K562 (cell line): Measurements from ENCODE around the gene KISS1. TPM values are rescaled to one million over a fixed set of nuclear protein-coding genes. Genes with fewer than 3 reads are reported as not detected.

Experiments used
- ATF2 ChIP-seq: sonication (generic); formaldehyde crosslinking; IDR thresholded peaks from 2 replicates; pipeline ENCODE4 v1.8.1; 2022; ENCODE audit warnings: missing genetic modification reagents
- CHD2 ChIP-seq: IDR thresholded peaks from 2 replicates; pipeline ENCODE4 v1.6.1; 2011; ENCODE audit warnings: low read depth, low read length
- EGR1 ChIP-seq: fragments of 450-650 bp; conservative IDR thresholded peaks from 2 replicates; pipeline ENCODE4 v1.6.1; 2017; ENCODE audit warnings: mild to moderate bottlenecking
- ETV5 ChIP-seq: sonication (generic); formaldehyde crosslinking; IDR thresholded peaks from 2 replicates; pipeline ENCODE4 v1.4.0; 2020; ENCODE audit warnings: low read depth, mild to moderate bottlenecking, missing genetic modification reagents
- FOXK2 ChIP-seq, 2 experiments: fragments of 450-650 bp; IDR thresholded peaks in 1 of 2; conservative IDR thresholded peaks in 1 of 2; 2 replicates each; pipeline ENCODE4 v1.6.1; 2016; ENCODE audit warnings: low read depth in 2 of 2, mild to moderate bottlenecking in 1 of 2
- HDAC2 ChIP-seq: fragments of 450-650 bp; IDR thresholded peaks from 2 replicates; pipeline ENCODE4 v1.6.1; 2016; ENCODE audit warnings: mild to moderate bottlenecking
- L3MBTL2 ChIP-seq: fragments of 450-650 bp; IDR thresholded peaks from 2 replicates; pipeline ENCODE4 v1.6.1; 2016; ENCODE audit warnings: mild to moderate bottlenecking, moderate library complexity
- NRF1 ChIP-seq, 2 experiments: fragments of 450-650 bp; IDR thresholded peaks in 1 of 2; conservative IDR thresholded peaks in 1 of 2; 2 replicates each; pipeline ENCODE4 v1.6.1; 2014; ENCODE audit warnings: mild to moderate bottlenecking in 2 of 2
- SAP30 ChIP-seq: fragments of 200-600 bp; sonication (generic); IDR thresholded peaks from 2 replicates; pipeline ENCODE4 v1.6.1; 2012; ENCODE audit warnings: borderline replicate concordance, low read depth, mild to moderate bottlenecking, moderate library complexity, low read length, control low read depth, inconsistent platforms; ENCODE audit not compliant: insufficient read depth, poor library complexity, severe bottlenecking
- SP1 ChIP-seq: sonication (generic); formaldehyde crosslinking; IDR thresholded peaks from 2 replicates; pipeline ENCODE4 v1.8.1; 2022; ENCODE audit warnings: mild to moderate bottlenecking, missing genetic modification reagents
- STAG1 ChIP-seq: sonication (generic); formaldehyde crosslinking; IDR thresholded peaks from 2 replicates; pipeline ENCODE4 v1.5.0; 2020; ENCODE audit warnings: missing genetic modification reagents, borderline replicate concordance
- TAL1 ChIP-seq: fragments of 450-650 bp; IDR thresholded peaks from 2 replicates; pipeline ENCODE4 v1.6.1; 2016; ENCODE audit warnings: mild to moderate bottlenecking
- TEAD1 ChIP-seq, 2 experiments: fragments of 450-650 bp in 1 of 2; sonication (generic) in 1 of 2; formaldehyde crosslinking; IDR thresholded peaks; 2 replicates each; pipeline versions ENCODE4 v1.4.0 to v1.8.0; 2020 to 2022; ENCODE audit warnings: mild to moderate bottlenecking in 2 of 2, missing genetic modification reagents in 1 of 2
- TFAP4 ChIP-seq: sonication (generic); formaldehyde crosslinking; IDR thresholded peaks from 2 replicates; pipeline ENCODE4 v1.8.0; 2022; ENCODE audit warnings: missing genetic modification reagents, mild to moderate bottlenecking, moderate library complexity, borderline replicate concordance
- TOE1 ChIP-seq, 2 experiments: fragments of 450-650 bp in 1 of 2; sonication (generic) in 1 of 2; formaldehyde crosslinking in 1 of 2; IDR thresholded peaks; 2 replicates each; pipeline versions ENCODE4 v1.7.1 to v1.8.0; 2016 to 2022; ENCODE audit warnings: borderline replicate concordance in 2 of 2, mild to moderate bottlenecking in 2 of 2, antibody characterized with exemption in 1 of 2, inconsistent platforms in 1 of 2, low read depth in 1 of 2, missing genetic modification reagents in 1 of 2, moderate library complexity in 1 of 2
- ZEB2 ChIP-seq: fragments of 450-650 bp; IDR thresholded peaks from 2 replicates; pipeline ENCODE4 v1.6.1; 2016
- polyA plus RNA-seq, 8 experiments: library from polyadenylated mRNA; depleted of rRNA in 4 of 8; stranded (reverse) in 5 of 8; unstranded in 3 of 8; fragments of >200 nt; fragmentation: Nextera tagmentation in 2 of 8; fragmentation: Illumina TruSeq in 1 of 8; extraction: Ambion mirVana in 2 of 8; extraction: Trizol in 1 of 8; gene quantifications; 2 replicates each; pipeline versions ENCODE4 v1.2.1 to v1.2.3, GENCODE V29; 2011 to 2014; ENCODE audit warnings: inconsistent platforms in 1 of 8, missing spikeins in 1 of 8
- total RNA-seq, 7 experiments: library from RNA; depleted of rRNA in 6 of 7; stranded (reverse); fragments of >200 nt in 6 of 7; fragmentation: Illumina TruSeq in 2 of 7; extraction: Trizol in 2 of 7; gene quantifications; 2 replicates each; pipeline versions ENCODE4 v1.2.1 to v1.2.3, GENCODE V29; 2011 to 2021; ENCODE audit warnings: low replicate concordance in 1 of 7

KISS1 gene
- total and polyA plus RNA-seq, 9 of the 15 experiments (the other 6 are each of a cell fraction or from before 2014, with no cell fraction given): 0.31 TPM; not detected in 8

- no peak for TF ChIP-seq SAP30
- TF ChIP-seq EGR1: peak; percentile 85
- peak; percentile 62 for TF ChIP-seq CHD2
- no peak for TF ChIP-seq TAL1
- TF ChIP-seq HDAC2: 0 out of 2 replicates have a peak, but pooled peaks have one; percentile 26
- peak; percentile 48 for TF ChIP-seq ZEB2
- TF ChIP-seq TEAD1 (CRISPR knock-in tag; IDR thresholded peaks at IDR 0.05): peak in 1 of 2 experiments; percentile 60; a peak in 2 of 4 replicates
- TF ChIP-seq FOXK2 (conservative IDR thresholded peaks at IDR 0.05 in 1 of 2, IDR thresholded peaks at IDR 0.05 in 1 of 2; ENCODE audit: low read depth in 2 of 2): peak; percentile 49 to 50; a peak in 2 of 4 replicates
- TF ChIP-seq ATF2 (CRISPR knock-in tag): no peak
- peak; percentile 38; the same call in 1 of the 2 replicates for TF ChIP-seq TFAP4
- TF ChIP-seq ETV5: 0 out of 2 replicates have a peak, but pooled peaks have one; percentile 27
- TF ChIP-seq STAG1 (CRISPR knock-in tag): peak; percentile 61; the same call in 1 of the 2 replicates
- TF ChIP-seq NRF1 (conservative IDR thresholded peaks at IDR 0.05 in 1 of 2, IDR thresholded peaks at IDR 0.05 in 1 of 2): peak; percentile 78 to 81
- no peak for TF ChIP-seq TOE1 (IDR thresholded peaks at IDR 0.05; ENCODE audit: borderline replicate concordance)
- 0 out of 2 replicates have a peak, but pooled peaks have one; percentile 49 for TF ChIP-seq TOE1 (CRISPR knock-in tag; IDR thresholded peaks at IDR 0.05; ENCODE audit: borderline replicate concordance, low read depth)
- peak; percentile 93 for TF ChIP-seq L3MBTL2
- TF ChIP-seq SP1 (CRISPR knock-in tag): peak; percentile 75
Observed at GRCh38 chr1:204213668-204214662, 17.7 kb upstream of the KISS1 start, which contains the start of gene GOLT1A (continued).
